DOHH2 (cell line): ENCODE results near the gene ZNF341.

Experiments
- H3F3A ChIP-seq: fragments of 200-600 bp; sonication (generic), shearing (Covaris generic); 2 replicates; pipeline ENCODE4 v1.6.0; 2016; ENCODE audit warnings: antibody characterized with exemption, mild to moderate bottlenecking; ENCODE audit not compliant: control insufficient read depth, insufficient read depth
- H3K27ac ChIP-seq: fragments of 200-600 bp; sonication (generic); 2 replicates; pipeline ENCODE4 v1.5.1; 2014; ENCODE audit warnings: low read depth, mild to moderate bottlenecking, low read length, moderate library complexity
- H3K27me3 ChIP-seq: fragments of 200-600 bp; sonication (generic); 2 replicates; pipeline ENCODE4 v1.6.1; 2014; ENCODE audit warnings: mild to moderate bottlenecking, low read length, mixed read lengths; ENCODE audit not compliant: control insufficient read depth
- H3K36me3 ChIP-seq: fragments of 200-600 bp; sonication (generic); 2 replicates; pipeline ENCODE4 v1.6.1; 2014; ENCODE audit warnings: mild to moderate bottlenecking, low read length, moderate library complexity, mixed read lengths; ENCODE audit not compliant: control insufficient read depth
- H3K4me1 ChIP-seq: fragments of 200-600 bp; sonication (generic); 2 replicates; pipeline ENCODE4 v1.6.1; 2014; ENCODE audit warnings: mild to moderate bottlenecking, low read length, mixed read lengths; ENCODE audit not compliant: control insufficient read depth
- H3K4me2 ChIP-seq: fragments of 200-600 bp; sonication (generic); 2 replicates; pipeline ENCODE4 v1.6.0; 2014; ENCODE audit warnings: mild to moderate bottlenecking, low read length, moderate library complexity
- H3K4me3 ChIP-seq: fragments of 200-600 bp; sonication (generic); 2 replicates; pipeline ENCODE4 v1.5.1; 2014; ENCODE audit warnings: mild to moderate bottlenecking, low read length, mixed read lengths
- H3K79me2 ChIP-seq: fragments of 200-600 bp; sonication (generic); 2 replicates; pipeline ENCODE4 v1.6.1; 2014; ENCODE audit warnings: mild to moderate bottlenecking, low read length, mixed read lengths; ENCODE audit not compliant: control insufficient read depth
- H3K9me2 ChIP-seq: fragments of 200-600 bp; sonication (generic); replicated peaks from 2 replicates; pipeline ENCODE4 v1.6.1; 2014; ENCODE audit warnings: mild to moderate bottlenecking, low read length, mixed read lengths; ENCODE audit not compliant: control insufficient read depth
- H3K9me3 ChIP-seq: fragments of 200-600 bp; sonication (generic); 2 replicates; pipeline ENCODE4 v1.6.1; 2014; ENCODE audit warnings: antibody characterized with exemption, low read length, mixed read lengths; ENCODE audit not compliant: control insufficient read depth, insufficient read depth
- H4K20me1 ChIP-seq: fragments of 200-600 bp; sonication (generic); 2 replicates; pipeline ENCODE4 v1.6.0; 2014; ENCODE audit warnings: low read depth, mild to moderate bottlenecking, antibody characterized with exemption, low read length, moderate library complexity; ENCODE audit not compliant: control insufficient read depth, insufficient read depth
- CTCF ChIP-seq: fragments of 200-600 bp; sonication (generic); IDR thresholded peaks from one replicate; pipeline ENCODE4 v1.5.1; 2014; ENCODE audit warnings: antibody characterized with exemption, mild to moderate bottlenecking, low read depth, low read length; ENCODE audit not compliant: poor library complexity, severe bottlenecking
- EZH2phosphoT487 ChIP-seq: fragments of 200-600 bp; sonication (generic); IDR thresholded peaks from 2 replicates; pipeline ENCODE4 v1.6.1; 2017; ENCODE audit warnings: borderline replicate concordance, mild to moderate bottlenecking, antibody characterized with exemption, low read length, moderate library complexity, mixed read lengths

Gene ZNF341

GRCh38 chr20:33840160-33840559 lies 108.4 kb downstream of the ZNF341 start:
- H3K4me1 ChIP-seq, result peaks cover 27% of the 10 kb centered on the region
- H3K9me3 ChIP-seq, result no peaks in the 10 kb centered on the region
- H3K4me3 ChIP-seq, result no peak overlapping the region
- peaks cover 14% of the 10 kb centered on the region; the same call in 1 of the 2 replicates for H4K20me1 ChIP-seq
- H3F3A ChIP-seq, result no peaks in the 10 kb centered on the region
- H3K79me2 ChIP-seq, result peaks cover 98% of the 10 kb centered on the region
- H3K4me2 ChIP-seq, result no peak overlapping the region
- no peaks in the 10 kb centered on the region for H3K9me2 ChIP-seq
- TF ChIP-seq EZH2phosphoT487 (no peak), CTCF (no peak)
- no peak overlapping the region for H3K27ac ChIP-seq
- no peaks in the 10 kb centered on the region for H3K27me3 ChIP-seq
- H3K36me3 ChIP-seq, result no peaks in the 10 kb centered on the region

DNA sequence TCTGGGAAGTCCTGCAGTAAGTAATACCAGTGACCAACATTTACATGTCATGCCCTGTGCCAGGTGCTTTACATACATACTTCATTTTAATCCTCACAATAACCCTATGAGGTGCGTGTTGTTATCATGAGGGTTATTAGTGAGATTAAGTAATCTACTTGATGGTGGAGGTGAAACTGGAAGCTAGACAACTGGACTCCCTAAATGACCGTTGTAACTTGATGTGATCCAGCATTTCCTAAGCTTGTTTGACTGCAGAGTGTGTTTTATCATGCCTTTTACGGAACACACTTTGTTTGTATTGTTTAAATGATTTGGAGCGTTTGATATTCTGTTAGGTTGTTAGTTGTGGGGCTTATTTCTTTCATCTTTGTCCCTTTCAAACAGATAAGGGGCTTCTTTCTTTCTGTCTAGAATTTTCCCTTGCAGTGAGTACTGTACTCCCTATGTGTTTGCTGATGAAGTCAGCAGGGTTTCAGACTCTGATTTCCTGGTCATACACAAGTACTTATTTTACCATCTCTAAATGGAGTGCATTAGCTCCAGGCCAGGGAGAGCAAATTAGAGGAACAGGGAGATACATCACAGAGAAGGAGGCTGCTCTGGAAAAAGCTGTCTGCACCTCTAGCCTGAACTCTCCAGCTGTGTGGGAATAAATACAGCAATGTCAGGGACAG lies 109.1 kb downstream of the ZNF341 start:
- no peak overlapping the region for H3K27ac ChIP-seq
- no peaks in the 10 kb centered on the region for H3K27me3 ChIP-seq
- H4K20me1 ChIP-seq, result peaks cover 14% of the 10 kb centered on the region; the same call in 1 of the 2 replicates
- H3K4me3 ChIP-seq, result no peak overlapping the region
- H3K9me2 ChIP-seq, result no peaks in the 10 kb centered on the region
- H3K36me3 ChIP-seq, result no peaks in the 10 kb centered on the region
- H3K4me1 ChIP-seq, result peaks cover 27% of the 10 kb centered on the region
- TF ChIP-seq CTCF (no peak), EZH2phosphoT487 (no peak)
- peaks cover 98% of the 10 kb centered on the region for H3K79me2 ChIP-seq
- H3K4me2 ChIP-seq, result no peak overlapping the region
- no peaks in the 10 kb centered on the region for H3K9me3 ChIP-seq
- no peaks in the 10 kb centered on the region for H3F3A ChIP-seq

DNA sequence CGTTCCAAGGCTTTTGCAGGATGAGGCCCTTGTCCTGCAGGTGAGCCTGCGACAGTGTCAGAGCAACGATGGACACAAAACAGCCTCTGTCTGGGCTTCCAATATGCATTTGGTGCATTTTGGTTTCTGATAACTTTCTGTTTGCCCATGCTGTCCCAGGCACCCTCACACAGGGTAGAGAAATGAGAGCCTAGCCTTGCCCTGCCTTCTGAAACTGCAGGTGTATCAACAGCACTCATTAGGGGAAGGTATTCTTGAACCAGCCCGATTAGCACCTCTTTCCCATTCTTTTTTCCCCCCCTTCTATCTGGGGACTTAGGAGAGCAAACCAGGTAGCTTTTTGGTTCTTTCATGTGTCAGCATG lies 109.6 kb downstream of the ZNF341 start:
- TF ChIP-seq CTCF, result no peak
- no peak for TF ChIP-seq EZH2phosphoT487
- Histone ChIP-seq H3K79me2 (peaks cover 98% of the 10 kb centered on the region), H3K4me1 (peaks cover 27% of the 10 kb centered on the region), H3K36me3 (no peaks in the 10 kb centered on the region), H3F3A (no peaks in the 10 kb centered on the region), H3K4me2 (no peak overlapping the region), H4K20me1 (peaks cover 14% of the 10 kb centered on the region; the same call in 1 of the 2 replicates), H3K9me3 (no peaks in the 10 kb centered on the region), H3K27ac (no peak overlapping the region), H3K4me3 (no peak overlapping the region), H3K9me2 (no peaks in the 10 kb centered on the region), H3K27me3 (no peaks in the 10 kb centered on the region)
